Measurements from ENCODE around the gene KLRC4. TPM values are rescaled to one million over a fixed set of nuclear protein-coding genes. Genes with fewer than 3 reads are reported as not detected.

KLRC4 gene
- total RNA-seq, 2 experiments from 2014 or later, result 9.3 to 9.9 TPM

- H3K4me3 ChIP-seq (ENCODE audit: low read depth, low read length, poor library complexity, severe bottlenecking), result no peak overlapping the region
- H3K27ac ChIP-seq (ENCODE audit: low read depth, low read length, poor library complexity, severe bottlenecking), result no peak overlapping the region
- no peaks in the 10 kb centered on the region for H4K20me1 ChIP-seq (ENCODE audit: insufficient read depth, low read length)
- intact Hi-C loops (cut with micrococcal nuclease; ENCODE audit: unreplicated experiment), result no loop called here
- no peak overlapping the region for H3K4me2 ChIP-seq (ENCODE audit: low read length)
- H3K36me3 ChIP-seq (ENCODE audit: insufficient read depth, low read length), result peaks cover 5% of the 10 kb centered on the region; the same call in 1 of the 2 replicates
- H3K4me1 ChIP-seq (ENCODE audit: insufficient read depth, low read length, poor library complexity, severe bottlenecking), result peaks cover 9% of the 10 kb centered on the region
- no peaks in the 10 kb centered on the region for H3K79me2 ChIP-seq (ENCODE audit: insufficient read depth, low read depth, low read length)
- POLR2A ChIA-PET, result interaction anchor here (0.5 to 1.8 kb wide), 3 partner anchors 13 to 91 kb away, joined by 3 to 4 read pairs (median 4); no protein-coding TSS in a partner anchor
- H3K9me3 ChIP-seq (ENCODE audit: low read length), result peaks cover 17% of the 10 kb centered on the region; the same call in 1 of the 2 replicates
- no peaks in the 10 kb centered on the region for H3K9me2 ChIP-seq (ENCODE audit: insufficient read depth, low read length)
- CTCF ChIA-PET (ENCODE audit: unreplicated experiment), result no interaction called here
- no TSS peak for BruUV-seq (replicated peaks)
- DNase-seq (ENCODE audit: low spot score), result no peak
- TF ChIP-seq CTCF (conservative IDR thresholded peaks at IDR 0.05; ENCODE audit: low read length), result no peak
- no peak for TF ChIP-seq EZH2phosphoT487 (IDR thresholded peaks at IDR 0.05; ENCODE audit: borderline replicate concordance, low read depth, low read length)
- no peak overlapping the region for H2AFZ ChIP-seq (ENCODE audit: low read length)
Observed at GRCh38 chr12:10455766-10456165, 46.2 kb upstream of the KLRC4 start.

- Histone ChIP-seq H3K9me3 (ENCODE audit: low read length) (peaks cover 17% of the 10 kb centered on the region; the same call in 1 of the 2 replicates), H3K79me2 (ENCODE audit: insufficient read depth, low read depth, low read length) (no peaks in the 10 kb centered on the region), H3K9me2 (ENCODE audit: insufficient read depth, low read length) (no peaks in the 10 kb centered on the region), H3K27ac (ENCODE audit: low read depth, low read length, poor library complexity, severe bottlenecking) (no peak overlapping the region), H3K4me1 (ENCODE audit: insufficient read depth, low read length, poor library complexity, severe bottlenecking) (peaks cover 9% of the 10 kb centered on the region), H2AFZ (ENCODE audit: low read length) (peak overlapping the region; percentile 33), H3K36me3 (ENCODE audit: insufficient read depth, low read length) (peaks cover 5% of the 10 kb centered on the region; the same call in 1 of the 2 replicates), H3K4me3 (ENCODE audit: low read depth, low read length, poor library complexity, severe bottlenecking) (no peak overlapping the region), H3K4me2 (ENCODE audit: low read length) (no peak overlapping the region), H4K20me1 (ENCODE audit: insufficient read depth, low read length) (no peaks in the 10 kb centered on the region)
- no TSS peak for BruUV-seq (replicated peaks)
- DNase-seq (ENCODE audit: low spot score), result no peak
- TF ChIP-seq EZH2phosphoT487 (IDR thresholded peaks at IDR 0.05; ENCODE audit: borderline replicate concordance, low read depth, low read length) (no peak), CTCF (conservative IDR thresholded peaks at IDR 0.05; ENCODE audit: low read length) (no peak)
- ChIA-PET CTCF (ENCODE audit: unreplicated experiment) (no interaction called here), POLR2A (interaction anchor here (0.7 to 1.8 kb wide), 2 partner anchors 13 to 90 kb away, joined by 3 to 4 read pairs; no protein-coding TSS in a partner anchor)
- intact Hi-C loops (cut with micrococcal nuclease; ENCODE audit: unreplicated experiment), result no loop called here
Observed at GRCh38 chr12:10454531-10454930, 45.0 kb upstream of the KLRC4 start.

- no peak for DNase-seq (ENCODE audit: low spot score)
- BruUV-seq (replicated peaks), result no TSS peak
- H4K20me1 ChIP-seq (ENCODE audit: insufficient read depth, low read length), result no peaks in the 10 kb centered on the region
- no peak within 1 kb of the TSS for H3K4me3 ChIP-seq (ENCODE audit: low read depth, low read length, poor library complexity, severe bottlenecking)
- peaks cover 9% of the 10 kb centered on the region for H3K4me1 ChIP-seq (ENCODE audit: insufficient read depth, low read length, poor library complexity, severe bottlenecking)
- H3K4me2 ChIP-seq (ENCODE audit: low read length), result no peak within 1 kb of the TSS
- no peaks in the 10 kb centered on the region for H3K79me2 ChIP-seq (ENCODE audit: insufficient read depth, low read depth, low read length)
- no peak for TF ChIP-seq EZH2phosphoT487 (IDR thresholded peaks at IDR 0.05; ENCODE audit: borderline replicate concordance, low read depth, low read length)
- no peak for TF ChIP-seq CTCF (conservative IDR thresholded peaks at IDR 0.05; ENCODE audit: low read length)
- H3K36me3 ChIP-seq (ENCODE audit: insufficient read depth, low read length), result peaks cover 5% of the 10 kb centered on the region; the same call in 1 of the 2 replicates
- POLR2A ChIA-PET, result interaction anchor here (0.7 kb wide), 1 partner anchor 297 kb away, joined by 3 read pairs; no protein-coding TSS in a partner anchor
- no peak within 1 kb of the TSS for H3K27ac ChIP-seq (ENCODE audit: low read depth, low read length, poor library complexity, severe bottlenecking)
- CTCF ChIA-PET (ENCODE audit: unreplicated experiment), result no interaction called here
- H2AFZ ChIP-seq (ENCODE audit: low read length), result peak within 1 kb of the TSS; percentile 33
- no peaks in the 10 kb centered on the region for H3K9me2 ChIP-seq (ENCODE audit: insufficient read depth, low read length)
- intact Hi-C loops (cut with micrococcal nuclease; ENCODE audit: unreplicated experiment), result no loop called here
- peaks cover 17% of the 10 kb centered on the region; the same call in 1 of the 2 replicates for H3K9me3 ChIP-seq (ENCODE audit: low read length)
Observed at GRCh38 chr12:10453156-10453555, 43.6 kb upstream of the KLRC4 start, which contains the start of gene KLRC1. Gene KLRC1, minus strand, starts transcription at chr12:10453377. Its CDS starts 2,221 bp downstream, at chr12:10451156.
